Measurements from ENCODE around the gene PPP2R2C. TPM values are rescaled to one million over a fixed set of nuclear protein-coding genes. Genes with fewer than 3 reads are reported as not detected.

Gene PPP2R2C
- total RNA-seq, 2 donors from 2014 or later: 0.66 to 0.78 TPM

- Histone ChIP-seq H3K4me1 (peaks cover 7% of the 10 kb centered on the region), H3K27me3 (no peaks in the 10 kb centered on the region), H3K4me3 (no peak overlapping the region), H3K27ac (no peak overlapping the region), H3K36me3 (replicated peaks in 1 of 2; ENCODE audit: insufficient read depth in 1 of 2, low read depth in 2 of 2) (no peaks in the 10 kb centered on the region), H3K9me3 (no peaks in the 10 kb centered on the region)
- TF ChIP-seq CTCF (IDR thresholded peaks at IDR 0.05) (no peak), POLR2A (IDR thresholded peaks at IDR 0.05) (no peak)
- intact Hi-C loops (cut with DNase I): no loop called here
- WGBS, 2 donors: 3 to 11% methylated on average over 7 to 65 of the region's 65 CpGs
- no peak for DNase-seq
- ATAC-seq: no peak
Observed at GRCh38 chr4:6308899-6309643, 163.3 kb downstream of the PPP2R2C start.

GRCh38 chr4:6307891-6308290 is 164.5 kb downstream of the PPP2R2C start:
- intact Hi-C loops (cut with DNase I): no loop called here
- H3K9me3 ChIP-seq: no peaks in the 10 kb centered on the region
- H3K4me1 ChIP-seq: peaks cover 7% of the 10 kb centered on the region
- H3K36me3 ChIP-seq (replicated peaks in 1 of 2; ENCODE audit: insufficient read depth in 1 of 2, low read depth in 2 of 2): peaks cover 0 to under 1% of the 10 kb centered on the region in 2 donors
- no peak for ATAC-seq
- 20 to 21% methylated on average over 8 of the region's 8 CpGs for WGBS, 2 donors
- no peak overlapping the region for H3K4me3 ChIP-seq
- no peaks in the 10 kb centered on the region for H3K27me3 ChIP-seq
- no peak for DNase-seq
- TF ChIP-seq CTCF (IDR thresholded peaks at IDR 0.05): no peak
- no peak for TF ChIP-seq POLR2A (IDR thresholded peaks at IDR 0.05)
- H3K27ac ChIP-seq: no peak overlapping the region

GRCh38 chr4:6307230-6307629 is 165.2 kb downstream of the PPP2R2C start:
- H3K9me3 ChIP-seq: no peaks in the 10 kb centered on the region
- peaks cover 7% of the 10 kb centered on the region for H3K4me1 ChIP-seq
- intact Hi-C loops (cut with DNase I): no loop called here
- TF ChIP-seq CTCF (IDR thresholded peaks at IDR 0.05) (no peak), POLR2A (IDR thresholded peaks at IDR 0.05) (no peak)
- ATAC-seq: no peak
- H3K27ac ChIP-seq: no peak overlapping the region
- no peak for DNase-seq
- H3K27me3 ChIP-seq: no peaks in the 10 kb centered on the region
- H3K36me3 ChIP-seq (replicated peaks in 1 of 2; ENCODE audit: insufficient read depth in 1 of 2, low read depth in 2 of 2): peaks cover 0 to 6% of the 10 kb centered on the region in 2 donors
- 72 to 92% methylated on average over 8 to 12 of the region's 12 CpGs for WGBS, 2 donors
- H3K4me3 ChIP-seq: no peak overlapping the region

GRCh38 chr4:6306299-6306698 is 166.1 kb downstream of the PPP2R2C start:
- Histone ChIP-seq H3K27ac (no peak overlapping the region), H3K36me3 (replicated peaks in 1 of 2; ENCODE audit: insufficient read depth in 1 of 2, low read depth in 2 of 2) (peaks cover 5 to 14% of the 10 kb centered on the region in 2 donors), H3K4me3 (no peak overlapping the region), H3K4me1 (peaks cover 7% of the 10 kb centered on the region), H3K9me3 (no peaks in the 10 kb centered on the region), H3K27me3 (no peaks in the 10 kb centered on the region)
- DNase-seq: no peak
- intact Hi-C loops (cut with DNase I): no loop called here
- TF ChIP-seq CTCF (IDR thresholded peaks at IDR 0.05) (no peak), POLR2A (IDR thresholded peaks at IDR 0.05) (no peak)
- WGBS, 2 donors: 58 to 65% methylated on average over 5 of the region's 5 CpGs
- ATAC-seq: no peak

- peaks cover 5 to 17% of the 10 kb centered on the region in 2 donors for H3K36me3 ChIP-seq (replicated peaks in 1 of 2; ENCODE audit: insufficient read depth in 1 of 2, low read depth in 2 of 2)
- no peak for DNase-seq
Observed at GRCh38 chr4:6303943-6304342, 168.5 kb downstream of the PPP2R2C start.

More at GRCh38 chr4:6303943-6304342, 168.5 kb downstream of the PPP2R2C start:
- intact Hi-C loops (cut with DNase I): no loop called here
- WGBS, 2 donors: 96 to 100% methylated on average over 4 to 11 of the region's 12 CpGs
- no peak overlapping the region for H3K27ac ChIP-seq
- no peak overlapping the region for H3K4me3 ChIP-seq
- H3K9me3 ChIP-seq: no peaks in the 10 kb centered on the region
- no peak for TF ChIP-seq CTCF (IDR thresholded peaks at IDR 0.05)
- H3K4me1 ChIP-seq: peaks cover 2% of the 10 kb centered on the region
- ATAC-seq: no peak
- H3K27me3 ChIP-seq: no peaks in the 10 kb centered on the region

Data from body of pancreas (tissue), 4 donors.